PC-3 (cell line): ENCODE results near the gene ZFYVE28. TPM values are rescaled to one million over a fixed set of nuclear protein-coding genes. Genes with fewer than 3 reads are reported as not detected.

Experiments used
- ATAC-seq: fragments of 200-7000 bp; cut with Tn5 transposase; 2 replicates; pipeline ENCODE4 v1.9.1; 2020; ENCODE audit warnings: mild to moderate bottlenecking, moderate library complexity
- BruUV-seq: library from RNA; stranded (reverse); fragments of 400-500 nt; replicated peaks from 2 replicates; lab custom pipeline; 2021; lab: Mats Ljungman, UMichigan
- CTCF ChIA-PET: fragments of 300-600 bp; sonication (Branson Sonifier 250); formaldehyde crosslinking; loops from one replicate; lab custom pipeline; 2022; ENCODE audit warnings: antibody characterized with exemption; lab: Charles Lee
- POLR2A ChIA-PET: fragments of 300-600 bp; sonication (Branson Sonifier 250); formaldehyde crosslinking; loops from one replicate; lab custom pipeline; 2022; ENCODE audit warnings: antibody characterized with exemption; ENCODE audit not compliant: unreplicated experiment; lab: Charles Lee
- DNase-seq: peaks from one replicate; pipeline ENCODE4 v3.0.0-alpha.2; 2015
- H2AFZ ChIP-seq: fragments of 300-600 bp; sonication (generic); 2 replicates; pipeline ENCODE4 v1.6.0; 2016; ENCODE audit warnings: antibody characterized with exemption, low read length
- H3F3A ChIP-seq: fragments of 300-600 bp; sonication (generic); one replicate; pipeline ENCODE4 v1.6.0; 2017; ENCODE audit warnings: antibody characterized with exemption, low read length, control low read depth, mild to moderate bottlenecking; ENCODE audit not compliant: unreplicated experiment
- H3K27ac ChIP-seq: fragments of 300-600 bp; sonication (generic); 2 replicates; pipeline ENCODE4 v1.5.1; 2016; ENCODE audit warnings: mild to moderate bottlenecking, low read length
- H3K27me3 ChIP-seq: fragments of 300-600 bp; sonication (generic); 2 replicates; pipeline ENCODE4 v1.6.1; 2016; ENCODE audit warnings: low read length, mixed read lengths
- H3K36me3 ChIP-seq: fragments of 300-600 bp; sonication (generic); 2 replicates; pipeline ENCODE4 v1.6.1; 2016; ENCODE audit warnings: low read depth, mixed run types, low read length, mixed read lengths
- H3K4me1 ChIP-seq: fragments of 300-600 bp; sonication (generic); 2 replicates; pipeline ENCODE4 v1.5.1; 2016; ENCODE audit warnings: low read length; ENCODE audit not compliant: insufficient read depth
- H3K4me2 ChIP-seq: fragments of 300-600 bp; sonication (generic); 2 replicates; pipeline ENCODE4 v1.6.0; 2016; ENCODE audit warnings: low read length
- H3K4me3 ChIP-seq: fragments of 300-600 bp; sonication (generic); 2 replicates; pipeline ENCODE4 v1.5.1; 2016; ENCODE audit warnings: mild to moderate bottlenecking, low read length, mixed read lengths
- H3K79me2 ChIP-seq: fragments of 300-600 bp; sonication (generic); 2 replicates; pipeline ENCODE4 v1.6.1; 2017; ENCODE audit warnings: low read length, mixed read lengths
- H3K9ac ChIP-seq: fragments of 300-600 bp; sonication (generic); 2 replicates; pipeline ENCODE4 v1.6.0; 2016; ENCODE audit warnings: mild to moderate bottlenecking, low read length
- H3K9me2 ChIP-seq: fragments of 300-600 bp; sonication (generic); replicated peaks from 2 replicates; pipeline ENCODE4 v1.6.1; 2016; ENCODE audit warnings: mixed run types, low read length, mixed read lengths
- H3K9me3 ChIP-seq: fragments of 300-600 bp; sonication (generic); 2 replicates; pipeline ENCODE4 v1.6.1; 2016; ENCODE audit warnings: low read length, mixed read lengths
- H4K20me1 ChIP-seq: fragments of 300-600 bp; sonication (generic); 2 replicates; pipeline ENCODE4 v1.6.1; 2016; ENCODE audit warnings: low read length, mixed read lengths
- EZH2 ChIP-seq: fragments of 300-600 bp; sonication (generic); IDR thresholded peaks from one replicate; pipeline ENCODE4 v1.6.1; 2017; ENCODE audit warnings: antibody characterized with exemption, mild to moderate bottlenecking, low read length; ENCODE audit not compliant: unreplicated experiment
- EZH2phosphoT487 ChIP-seq: fragments of 300-600 bp; sonication (generic); IDR thresholded peaks from 2 replicates; pipeline ENCODE4 v1.6.1; 2018; ENCODE audit warnings: mild to moderate bottlenecking, antibody characterized with exemption, low read length, borderline replicate concordance
- intact Hi-C: fragments of 100-400 bp; cut with micrococcal nuclease; formaldehyde crosslinking; loops from 2 replicates; pipeline ENCODE4 v1.9.0; 2023
- total RNA-seq: library from RNA; depleted of rRNA; stranded (reverse); fragments of >200 nt; gene quantifications from 2 replicates; pipeline ENCODE4 v1.2.3, GENCODE V29; 2014
- TF ChIP-seq, protein P1 (sequence below): fragments of 300-600 bp; sonication (generic); conservative IDR thresholded peaks from 2 replicates; pipeline ENCODE4 v1.5.1; 2017; ENCODE audit warnings: antibody characterized with exemption, low read depth, mild to moderate bottlenecking, low read length

The ZFYVE28 gene
- total RNA-seq, 1 experiment from 2014 or later = 8.0 TPM

DNA sequence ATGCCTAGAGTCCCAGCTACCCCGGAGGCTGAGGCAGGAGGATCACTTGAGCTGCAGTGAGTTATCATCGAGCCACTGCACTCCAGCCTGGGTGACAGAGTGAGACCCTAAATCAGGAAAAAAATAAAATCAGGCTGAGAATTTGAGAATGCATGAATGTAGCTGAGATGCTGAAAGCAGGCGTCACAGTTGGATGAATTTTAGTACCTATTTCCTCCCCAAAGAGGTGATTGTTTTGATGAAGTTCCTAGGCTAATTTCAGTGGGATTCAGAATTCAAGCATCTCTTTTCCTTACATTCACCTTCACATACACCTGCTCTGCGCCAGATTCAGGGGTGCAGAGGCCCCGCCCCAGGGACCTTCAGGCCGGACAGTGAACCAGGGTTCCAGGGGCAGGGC, 3.5 kb upstream of the ZFYVE28 start:
- Histone ChIP-seq H3K9ac (no peak overlapping the region), H3F3A (no peaks in the 10 kb centered on the region), H3K79me2 (no peaks in the 10 kb centered on the region), H3K36me3 (no peaks in the 10 kb centered on the region), H3K9me3 (no peaks in the 10 kb centered on the region), H3K4me3 (no peak overlapping the region), H3K9me2 (no peaks in the 10 kb centered on the region), H3K27ac (no peak overlapping the region), H3K4me2 (no peak overlapping the region), H3K4me1 (peaks cover 5% of the 10 kb centered on the region; the same call in 1 of the 2 replicates), H3K27me3 (peaks cover 4% of the 10 kb centered on the region), H4K20me1 (no peaks in the 10 kb centered on the region), H2AFZ (no peak overlapping the region)
- TF ChIP-seq EZH2phosphoT487 = no peak
- no peak for TF ChIP-seq EZH2
- TF ChIP-seq, protein P1, sequence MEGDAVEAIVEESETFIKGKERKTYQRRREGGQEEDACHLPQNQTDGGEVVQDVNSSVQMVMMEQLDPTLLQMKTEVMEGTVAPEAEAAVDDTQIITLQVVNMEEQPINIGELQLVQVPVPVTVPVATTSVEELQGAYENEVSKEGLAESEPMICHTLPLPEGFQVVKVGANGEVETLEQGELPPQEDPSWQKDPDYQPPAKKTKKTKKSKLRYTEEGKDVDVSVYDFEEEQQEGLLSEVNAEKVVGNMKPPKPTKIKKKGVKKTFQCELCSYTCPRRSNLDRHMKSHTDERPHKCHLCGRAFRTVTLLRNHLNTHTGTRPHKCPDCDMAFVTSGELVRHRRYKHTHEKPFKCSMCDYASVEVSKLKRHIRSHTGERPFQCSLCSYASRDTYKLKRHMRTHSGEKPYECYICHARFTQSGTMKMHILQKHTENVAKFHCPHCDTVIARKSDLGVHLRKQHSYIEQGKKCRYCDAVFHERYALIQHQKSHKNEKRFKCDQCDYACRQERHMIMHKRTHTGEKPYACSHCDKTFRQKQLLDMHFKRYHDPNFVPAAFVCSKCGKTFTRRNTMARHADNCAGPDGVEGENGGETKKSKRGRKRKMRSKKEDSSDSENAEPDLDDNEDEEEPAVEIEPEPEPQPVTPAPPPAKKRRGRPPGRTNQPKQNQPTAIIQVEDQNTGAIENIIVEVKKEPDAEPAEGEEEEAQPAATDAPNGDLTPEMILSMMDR = no peak
- CTCF ChIA-PET = no interaction called here
- no peak for DNase-seq
- intact Hi-C loops = no loop called here
- BruUV-seq = no TSS peak
- no peak for ATAC-seq
- POLR2A ChIA-PET = no interaction called here

DNA sequence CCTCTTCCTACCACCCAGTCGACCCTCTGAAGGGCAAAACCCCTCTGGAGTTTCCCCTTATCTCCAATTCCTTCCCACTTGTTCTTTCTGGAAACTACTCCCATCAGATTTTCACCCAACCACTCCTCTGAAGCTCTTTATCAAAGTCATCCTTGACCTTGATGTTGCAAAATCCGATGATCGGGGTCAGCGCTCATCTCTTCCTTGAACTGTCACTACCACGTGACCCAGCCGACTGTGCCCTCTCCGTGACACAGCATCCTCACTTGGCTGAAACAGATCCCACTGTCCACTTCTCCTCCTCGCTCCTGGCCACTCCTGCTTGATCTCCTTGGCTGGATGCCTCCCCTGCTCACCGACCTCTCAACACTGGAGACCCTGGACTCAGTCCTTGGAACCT, 1.4 kb upstream of the ZFYVE28 start:
- no peaks in the 10 kb centered on the region for H3K79me2 ChIP-seq
- no peak overlapping the region for H3K9ac ChIP-seq
- H3K9me2 ChIP-seq = no peaks in the 10 kb centered on the region
- no peak overlapping the region for H3K4me2 ChIP-seq
- POLR2A ChIA-PET = no interaction called here
- peaks cover 4% of the 10 kb centered on the region for H3K27me3 ChIP-seq
- DNase-seq (no peak), ATAC-seq (no peak)
- no TSS peak for BruUV-seq
- H3K4me3 ChIP-seq = no peak overlapping the region
- no peak overlapping the region for H3K27ac ChIP-seq
- H3F3A ChIP-seq = no peaks in the 10 kb centered on the region
- peaks cover 5% of the 10 kb centered on the region; the same call in 1 of the 2 replicates for H3K4me1 ChIP-seq
- H4K20me1 ChIP-seq = no peaks in the 10 kb centered on the region
- CTCF ChIA-PET = no interaction called here
- no peaks in the 10 kb centered on the region for H3K36me3 ChIP-seq
- no peak for TF ChIP-seq EZH2phosphoT487
- no peak for TF ChIP-seq EZH2
- TF ChIP-seq, protein P1 = no peak
- intact Hi-C loops = loop anchor here (5.0 to 10.0 kb wide), 2 partner anchors 45 to 158 kb away; partner anchors contain the start of genes MXD4 and RNF4
- H3K9me3 ChIP-seq = no peaks in the 10 kb centered on the region
- H2AFZ ChIP-seq = no peak overlapping the region
